ENCODE data around the gene SAYSD1.

The SAYSD1 gene

GRCh38 chr6:39080246-39080875, 34.6 kb downstream of the SAYSD1 start:
- DNase-seq (ENCODE audit: extremely low read depth in 1 of 2, low read depth in 1 of 2): no peak

- DNase-seq (ENCODE audit: extremely low read depth in 1 of 2, low read depth in 1 of 2): no peak
These were observed 35.5 kb downstream of the SAYSD1 start for GRCh38 chr6:39079197-39080125.

- no peak for DNase-seq (ENCODE audit: extremely low read depth in 1 of 2, low read depth in 1 of 2)
These were observed 36.3 kb downstream of the SAYSD1 start for GRCh38 chr6:39078695-39079094.

GRCh38 chr6:39077882-39078594, 36.9 kb downstream of the SAYSD1 start:
- DNase-seq (ENCODE audit: extremely low read depth in 1 of 2, low read depth in 1 of 2): no peak

GRCh38 chr6:39076623-39077535, 38.1 kb downstream of the SAYSD1 start:
- DNase-seq (ENCODE audit: extremely low read depth in 1 of 2, low read depth in 1 of 2): no peak

GRCh38 chr6:39075807-39076622, 39.0 kb downstream of the SAYSD1 start:
- no peak for DNase-seq (ENCODE audit: extremely low read depth in 1 of 2, low read depth in 1 of 2)

GRCh38 chr6:39075010-39075686, 39.8 kb downstream of the SAYSD1 start:
- DNase-seq (ENCODE audit: extremely low read depth in 1 of 2, low read depth in 1 of 2): no peak

- DNase-seq (ENCODE audit: extremely low read depth in 1 of 2, low read depth in 1 of 2): no peak
These were observed 40.5 kb downstream of the SAYSD1 start for GRCh38 chr6:39074486-39074885.

GRCh38 chr6:39073471-39074355, 41.3 kb downstream of the SAYSD1 start:
- no peak for DNase-seq (ENCODE audit: extremely low read depth in 1 of 2, low read depth in 1 of 2)

GRCh38 chr6:39072830-39073229, 42.2 kb downstream of the SAYSD1 start:
- DNase-seq (ENCODE audit: extremely low read depth in 1 of 2, low read depth in 1 of 2): no peak

GRCh38 chr6:39068391-39068790, 46.6 kb downstream of the SAYSD1 start:
- DNase-seq (ENCODE audit: extremely low read depth in 1 of 2, low read depth in 1 of 2): no peak

- DNase-seq (ENCODE audit: extremely low read depth in 1 of 2, low read depth in 1 of 2): no peak
These were observed 49.4 kb downstream of the SAYSD1 start for GRCh38 chr6:39065561-39065960.

GRCh38 chr6:39063526-39063925, 51.5 kb downstream of the SAYSD1 start:
- DNase-seq (ENCODE audit: extremely low read depth in 1 of 2, low read depth in 1 of 2): no peak

GRCh38 chr6:39062014-39062740, 52.8 kb downstream of the SAYSD1 start:
- DNase-seq (ENCODE audit: extremely low read depth in 1 of 2, low read depth in 1 of 2): no peak

GRCh38 chr6:39061588-39061987, 53.4 kb downstream of the SAYSD1 start:
- DNase-seq (ENCODE audit: extremely low read depth in 1 of 2, low read depth in 1 of 2): no peak

- no peak for DNase-seq (ENCODE audit: extremely low read depth in 1 of 2, low read depth in 1 of 2)
These were observed 53.8 kb downstream of the SAYSD1 start for GRCh38 chr6:39061182-39061581.

- DNase-seq (ENCODE audit: extremely low read depth in 1 of 2, low read depth in 1 of 2): no peak
These were observed 54.4 kb downstream of the SAYSD1 start for GRCh38 chr6:39060467-39061160.

Data from activated CD8-positive, alpha-beta memory T cell treated with anti-CD3 and anti-CD28 coated beads for 1 hour (primary cell).